Skin of body (tissue), 2 donors: ENCODE data around the gene SUGT1. TPM values are rescaled to one million over a fixed set of nuclear protein-coding genes. Genes with fewer than 3 reads are reported as not detected.
"Not testable (repeated sequence)": the region's sequence is repeated elsewhere in the genome, so short reads cannot be mapped to it uniquely, and the experiment has no call there.

Source experiments
- DNase-seq: peaks from one replicate; lab custom pipeline; 2025; lab: John Stamatoyannopoulos, UW
- total RNA-seq: library from RNA; depleted of rRNA; stranded (reverse); fragments of >200 nt; gene quantifications from one replicate; pipeline ENCODE4 v1.2.3, GENCODE V29; 2014

SUGT1 gene
- total RNA-seq: 26.7 TPM

- peak; percentile 98 for DNase-seq
Measured at GRCh38 chr13:52652196-52652979, at the start of gene SUGT1. TSS of gene SUGT1 (plus strand) at chr13:52652836. CDS start at chr13:52652921, 85 bp downstream.

GRCh38 chr13:52603316-52603715 is 49.3 kb upstream of the SUGT1 start:
- DNase-seq: not testable (repeated sequence)

- DNase-seq: not testable (repeated sequence)
Measured at GRCh38 chr13:52606126-52606525, 46.5 kb upstream of the SUGT1 start.

GRCh38 chr13:52606795-52607194 is 45.8 kb upstream of the SUGT1 start:
- DNase-seq: not testable (repeated sequence)

- not testable (repeated sequence) for DNase-seq
Measured at GRCh38 chr13:52608184-52608583, 44.5 kb upstream of the SUGT1 start.

GRCh38 chr13:52609013-52609606 is 43.5 kb upstream of the SUGT1 start:
- DNase-seq: not testable (repeated sequence)

GRCh38 chr13:52610158-52610557 is 42.5 kb upstream of the SUGT1 start:
- not testable (repeated sequence) for DNase-seq

- DNase-seq: no peak
Measured at GRCh38 chr13:52615134-52615801, 37.4 kb upstream of the SUGT1 start.

- no peak for DNase-seq
Measured at GRCh38 chr13:52615812-52616211, 36.8 kb upstream of the SUGT1 start.

GRCh38 chr13:52617070-52618060 is 35.3 kb upstream of the SUGT1 start:
- DNase-seq: peak; percentile 69

GRCh38 chr13:52631083-52631690 is 21.4 kb upstream of the SUGT1 start:
- DNase-seq: not testable (repeated sequence)

GRCh38 chr13:52638666-52639328 is 13.8 kb upstream of the SUGT1 start:
- DNase-seq: no peak

GRCh38 chr13:52642131-52642530 is 10.5 kb upstream of the SUGT1 start, which contains the start of gene HNRNPA1L2:
TSS of gene HNRNPA1L2 (plus strand) at chr13:52642431. CDS start at chr13:52642493, 62 bp downstream.
- DNase-seq: no peak

GRCh38 chr13:52644108-52644507 is 8.5 kb upstream of the SUGT1 start:
- no peak for DNase-seq

- no peak for DNase-seq
Measured at GRCh38 chr13:52646967-52647366, 5.7 kb upstream of the SUGT1 start.

GRCh38 chr13:52650731-52651130 is 1.9 kb upstream of the SUGT1 start:
- DNase-seq: no peak

- DNase-seq: peak; percentile 87
Measured at GRCh38 chr13:52651897-52652195, 790 bp upstream of the SUGT1 start.

- no peak for DNase-seq
Measured at GRCh38 chr13:52652980-52653303, 306 bp downstream of the SUGT1 start.

- no peak for DNase-seq
Measured at GRCh38 chr13:52659340-52659739, 6.7 kb downstream of the SUGT1 start.

- DNase-seq: no peak
Measured at GRCh38 chr13:52664272-52664671, 11.6 kb downstream of the SUGT1 start.
